ENCODE measurements around the gene LAMTOR3.

LAMTOR3 gene

DNA sequence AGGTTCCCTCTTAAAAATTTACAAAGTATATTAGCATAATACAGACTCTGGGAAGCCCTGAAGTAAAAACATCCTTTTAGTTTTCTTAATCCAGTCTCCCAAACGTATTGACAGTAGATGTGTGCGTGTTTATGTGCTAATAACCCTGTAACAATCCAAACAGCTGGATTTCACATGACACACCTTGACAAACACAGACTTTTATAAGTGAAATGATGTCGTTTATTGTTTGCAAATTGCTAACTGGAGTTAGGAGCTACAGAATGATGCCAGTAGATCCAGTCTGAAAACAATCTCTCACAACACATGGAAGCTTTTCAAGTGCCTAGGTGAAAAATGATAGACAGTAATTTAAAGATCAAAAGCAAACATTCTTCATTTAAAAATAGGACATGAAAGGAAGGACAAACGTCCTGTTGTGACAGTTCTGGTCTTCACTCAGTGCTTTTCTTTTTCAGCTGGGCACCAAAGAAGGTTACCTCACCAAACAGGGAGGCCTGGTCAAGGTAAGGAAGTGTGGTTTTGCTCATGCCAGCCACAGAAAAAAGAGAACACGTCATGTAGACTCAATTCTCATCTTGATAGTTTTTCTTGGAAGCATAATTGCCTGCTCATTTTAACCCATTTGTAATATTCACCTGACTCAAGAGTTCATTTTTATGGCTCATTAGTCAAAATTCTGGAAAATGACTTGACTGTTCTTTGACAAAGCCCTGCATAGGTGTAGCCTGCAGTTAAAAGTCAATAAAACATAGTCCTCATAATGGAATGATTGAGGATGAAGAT is 32.9 kb downstream of the LAMTOR3 start:
- no peak for DNase-seq (ENCODE audit: low spot score)

DNA sequence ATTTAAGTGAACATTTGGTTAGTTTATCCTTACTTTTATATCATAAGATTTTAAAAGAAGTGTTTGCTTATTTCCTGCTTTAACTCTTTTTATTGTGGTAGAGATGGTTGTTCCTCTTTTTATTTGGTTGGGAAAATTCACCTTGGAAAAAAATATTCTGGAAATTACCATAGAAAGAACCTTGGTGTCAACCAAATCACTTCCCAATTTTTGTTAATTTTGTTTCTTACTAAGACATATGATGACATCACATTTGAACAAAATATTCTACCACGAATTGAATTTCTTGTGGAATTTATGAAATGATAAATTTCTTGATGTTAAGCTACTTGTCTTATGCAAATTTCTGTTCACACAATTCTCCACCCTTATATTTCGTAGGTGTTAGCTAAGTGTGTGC is 33.7 kb downstream of the LAMTOR3 start:
- DNase-seq (ENCODE audit: low spot score), result no peak

DNA sequence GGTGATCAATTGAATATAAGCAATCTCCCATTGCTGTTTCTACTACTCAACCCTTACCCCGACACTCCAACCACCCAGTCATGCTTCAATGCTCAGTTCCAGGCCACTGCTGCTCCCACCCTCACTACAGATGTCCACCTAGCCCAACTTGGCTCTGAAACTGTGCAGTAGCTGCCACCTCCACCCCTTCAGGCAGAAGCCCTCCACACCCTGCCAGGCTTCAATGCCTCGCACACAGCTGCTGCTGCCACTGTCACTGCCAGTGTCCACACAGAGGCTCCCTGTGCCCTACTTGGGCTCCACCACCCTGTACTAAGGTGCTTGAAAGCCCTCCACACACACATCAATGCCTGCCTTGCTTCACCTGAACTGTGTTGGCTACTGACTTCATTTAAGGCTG is 34.6 kb downstream of the LAMTOR3 start:
- no peak for DNase-seq (ENCODE audit: low spot score)

- DNase-seq (ENCODE audit: low spot score), result no peak
Observed at GRCh38 chr4:99857307-99857706, 36.9 kb downstream of the LAMTOR3 start.

DNA sequence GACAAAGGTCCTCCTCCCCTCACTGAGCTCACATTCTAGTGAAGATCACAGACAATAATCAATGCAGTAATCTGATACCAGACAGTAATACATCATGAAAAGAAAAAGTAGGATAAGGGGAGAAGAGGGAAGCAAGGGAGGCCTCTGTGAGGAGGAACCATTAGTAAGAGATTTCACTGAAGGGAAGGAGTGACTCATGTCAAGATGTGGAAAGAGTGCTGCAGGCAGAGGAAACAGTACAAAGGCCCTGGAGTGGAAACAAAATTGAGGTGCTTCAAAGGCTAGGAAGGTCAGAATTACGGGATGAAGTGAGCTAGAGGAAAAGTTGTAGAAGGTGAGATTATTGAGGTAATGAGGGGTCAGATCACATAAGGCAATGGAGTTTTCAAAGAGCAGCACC is 38.1 kb downstream of the LAMTOR3 start:
- DNase-seq (ENCODE audit: low spot score), result peak; percentile 22

GRCh38 chr4:99855678-99856077 is 38.5 kb downstream of the LAMTOR3 start:
- DNase-seq (ENCODE audit: low spot score), result no peak

- DNase-seq (ENCODE audit: low spot score), result no peak
Observed at GRCh38 chr4:99853999-99854398, 40.2 kb downstream of the LAMTOR3 start.

GRCh38 chr4:99853190-99853589 is 41.0 kb downstream of the LAMTOR3 start:
- no peak for DNase-seq (ENCODE audit: low spot score)

- no peak for DNase-seq (ENCODE audit: low spot score)
Observed at GRCh38 chr4:99852199-99852749, 42.0 kb downstream of the LAMTOR3 start.

DNA sequence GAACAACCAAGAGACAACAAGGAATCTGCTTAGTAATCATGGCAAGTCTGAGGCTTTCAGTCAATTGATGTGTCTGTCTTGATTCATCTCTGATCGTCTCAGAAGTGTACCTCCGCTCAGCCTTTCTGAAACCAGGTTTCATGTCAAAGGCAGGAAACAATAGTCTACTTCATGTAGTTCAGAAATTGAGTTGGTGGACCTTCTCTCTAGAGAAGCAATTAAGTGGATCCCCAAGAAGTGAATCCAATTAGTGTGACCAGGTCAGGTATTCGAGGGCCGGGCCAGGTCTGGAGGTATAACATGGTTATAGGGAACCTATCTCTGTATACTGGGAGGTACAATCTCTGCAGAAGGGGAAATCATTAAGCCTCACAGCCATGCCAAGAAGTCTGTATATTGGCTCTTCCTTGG is 45.6 kb downstream of the LAMTOR3 start:
- DNase-seq (ENCODE audit: low spot score), result no peak

DNA sequence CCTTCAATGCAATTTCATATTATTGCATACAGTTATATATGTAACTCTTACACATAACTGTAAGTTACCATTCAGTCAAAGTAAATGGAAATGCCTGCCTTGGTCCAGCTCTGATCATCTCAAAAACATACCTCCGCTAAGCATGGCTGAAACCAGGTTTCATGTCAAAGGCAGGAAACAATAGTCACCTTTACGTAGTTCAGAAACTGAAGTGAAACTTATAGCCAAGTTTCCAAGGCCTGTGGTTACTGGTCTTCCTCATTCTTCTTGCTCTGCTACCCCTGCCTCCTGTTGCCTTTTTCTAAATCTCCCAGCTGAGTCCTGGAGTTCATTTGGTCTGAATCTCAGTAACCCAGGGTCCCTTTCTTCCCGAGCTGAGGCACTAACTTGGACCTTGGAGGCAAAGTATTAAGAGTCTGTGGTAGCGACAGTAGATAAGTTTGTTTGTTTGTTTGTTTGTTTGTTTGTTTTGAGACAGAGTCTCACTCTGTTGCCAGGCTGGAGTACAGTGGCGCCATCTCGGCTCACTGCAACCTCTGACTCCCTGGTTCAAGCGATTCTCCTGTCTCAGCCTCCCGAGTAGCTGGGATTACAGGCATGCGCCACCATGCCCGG is 46.8 kb downstream of the LAMTOR3 start:
- no peak for DNase-seq (ENCODE audit: low spot score)

- no peak for DNase-seq (ENCODE audit: low spot score)
Observed at GRCh38 chr4:99846891-99847290, 47.3 kb downstream of the LAMTOR3 start.

DNA sequence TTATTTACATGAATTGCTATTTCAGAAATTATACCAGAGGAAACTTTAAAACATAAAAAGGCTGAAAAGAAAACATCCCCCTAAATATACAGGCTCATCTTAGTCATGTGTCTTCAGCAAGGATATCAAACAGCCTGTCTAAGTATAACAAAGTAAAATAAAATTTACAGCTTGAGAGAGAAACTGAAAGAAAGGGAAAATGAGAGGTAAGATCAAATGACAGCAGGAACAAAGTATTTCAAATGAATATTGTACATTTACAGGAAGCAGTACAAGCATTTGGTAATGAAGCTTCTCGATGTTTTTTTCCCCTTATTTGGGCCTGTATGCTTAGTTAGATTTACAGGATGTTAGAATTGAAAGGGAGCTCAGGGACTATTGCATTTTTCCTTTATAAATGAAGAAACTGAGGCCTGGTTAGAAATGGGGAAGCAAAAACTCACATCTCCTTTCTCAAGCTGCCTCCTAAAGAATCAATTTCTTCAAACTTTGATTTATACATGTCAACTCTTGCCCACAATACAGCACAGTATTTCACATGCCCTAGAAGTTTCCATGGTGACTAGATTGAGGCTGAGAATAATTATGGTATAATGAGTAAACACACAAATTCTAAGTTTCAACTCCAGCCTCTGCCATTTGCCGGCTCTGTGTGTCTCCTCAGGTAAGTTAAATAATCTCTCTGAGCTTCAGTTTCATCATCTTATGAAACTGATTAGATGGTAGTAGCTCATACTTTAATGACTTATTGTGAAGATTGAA is 48.3 kb downstream of the LAMTOR3 start:
- DNase-seq (ENCODE audit: low spot score), result no peak

GRCh38 chr4:99845179-99845578 is 49.0 kb downstream of the LAMTOR3 start:
- DNase-seq (ENCODE audit: low spot score), result no peak

DNA sequence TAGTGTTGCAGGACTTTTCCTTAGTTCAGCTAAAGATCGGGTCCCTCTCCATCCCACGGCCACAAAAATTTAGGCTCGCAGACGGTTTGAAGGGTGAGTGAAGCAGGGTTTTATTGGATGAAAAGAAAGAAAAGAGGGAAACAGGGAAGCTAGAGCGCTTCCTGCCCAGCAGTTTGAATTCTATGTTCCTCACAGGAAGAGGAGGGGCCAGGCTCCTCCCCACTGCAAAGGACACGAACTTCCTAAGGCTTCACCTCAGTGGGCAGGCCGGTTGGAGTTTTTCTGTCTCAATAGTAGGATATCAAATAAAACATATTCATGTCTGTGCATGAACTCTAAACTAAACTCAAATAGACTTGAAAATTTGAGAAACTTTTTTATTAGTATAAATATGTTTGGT is 50.2 kb downstream of the LAMTOR3 start:
- DNase-seq (ENCODE audit: low spot score), result no peak

GRCh38 chr4:99843413-99843812 is 50.8 kb downstream of the LAMTOR3 start:
- DNase-seq (ENCODE audit: low spot score), result no peak

GRCh38 chr4:99841129-99841528 is 53.1 kb downstream of the LAMTOR3 start:
- no peak for DNase-seq (ENCODE audit: low spot score)

DNA sequence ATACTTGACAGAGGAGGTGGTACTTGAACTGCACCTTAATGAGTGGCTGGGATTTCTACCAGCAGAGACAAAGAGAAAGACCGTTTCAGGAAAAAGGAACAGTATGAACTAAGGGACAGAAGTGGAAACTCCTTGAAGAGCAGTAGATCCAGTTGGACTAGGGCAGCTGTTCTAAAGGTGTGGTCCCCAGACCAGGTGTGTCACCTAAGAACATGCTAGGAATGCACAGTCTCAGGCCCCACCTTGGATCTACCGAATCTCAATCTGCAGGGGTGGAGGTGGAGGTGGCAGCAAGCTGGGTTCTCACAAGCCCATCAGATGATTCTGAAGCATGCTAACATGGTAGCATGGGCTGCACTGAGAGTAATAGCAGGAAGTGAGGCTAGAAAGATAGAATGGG is 55.3 kb downstream of the LAMTOR3 start:
- no peak for DNase-seq (ENCODE audit: low spot score)

GRCh38 chr4:99835942-99836341 is 58.3 kb downstream of the LAMTOR3 start:
- DNase-seq (ENCODE audit: low spot score), result no peak

- DNase-seq (ENCODE audit: low spot score), result no peak
Observed at GRCh38 chr4:99834569-99834968, 59.7 kb downstream of the LAMTOR3 start.

- no peak for DNase-seq (ENCODE audit: low spot score)
Observed at GRCh38 chr4:99833756-99834155, 60.5 kb downstream of the LAMTOR3 start.

DNA sequence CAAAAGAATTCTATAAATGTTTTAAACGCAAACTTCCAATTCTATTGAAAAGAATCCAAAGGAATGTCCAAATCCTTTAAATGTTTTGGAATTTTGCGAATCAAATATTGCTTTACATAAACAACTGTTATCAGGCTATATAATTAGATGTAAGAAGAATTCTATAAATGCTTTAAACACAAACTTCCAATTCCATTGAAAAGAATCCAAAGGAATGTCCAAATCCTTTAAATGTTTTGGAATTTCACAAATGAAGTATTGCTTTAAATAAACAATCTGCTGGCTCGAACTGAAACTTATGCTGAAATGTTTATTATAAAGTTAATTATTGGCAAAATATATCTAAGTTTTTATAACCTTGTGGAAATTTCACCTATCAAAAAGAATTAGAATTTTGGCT is 61.5 kb downstream of the LAMTOR3 start:
- DNase-seq (ENCODE audit: low spot score), result no peak

GRCh38 chr4:99832321-99832720 is 61.9 kb downstream of the LAMTOR3 start:
- DNase-seq (ENCODE audit: low spot score), result no peak
